ENCODE measurements around the gene INPP5K. TPM values are rescaled to one million over a fixed set of nuclear protein-coding genes. Genes with fewer than 3 reads are reported as not detected.

The INPP5K gene
- total and polyA plus RNA-seq, 2 experiments from 2014 or later = 18.1 to 24.6 TPM

DNA sequence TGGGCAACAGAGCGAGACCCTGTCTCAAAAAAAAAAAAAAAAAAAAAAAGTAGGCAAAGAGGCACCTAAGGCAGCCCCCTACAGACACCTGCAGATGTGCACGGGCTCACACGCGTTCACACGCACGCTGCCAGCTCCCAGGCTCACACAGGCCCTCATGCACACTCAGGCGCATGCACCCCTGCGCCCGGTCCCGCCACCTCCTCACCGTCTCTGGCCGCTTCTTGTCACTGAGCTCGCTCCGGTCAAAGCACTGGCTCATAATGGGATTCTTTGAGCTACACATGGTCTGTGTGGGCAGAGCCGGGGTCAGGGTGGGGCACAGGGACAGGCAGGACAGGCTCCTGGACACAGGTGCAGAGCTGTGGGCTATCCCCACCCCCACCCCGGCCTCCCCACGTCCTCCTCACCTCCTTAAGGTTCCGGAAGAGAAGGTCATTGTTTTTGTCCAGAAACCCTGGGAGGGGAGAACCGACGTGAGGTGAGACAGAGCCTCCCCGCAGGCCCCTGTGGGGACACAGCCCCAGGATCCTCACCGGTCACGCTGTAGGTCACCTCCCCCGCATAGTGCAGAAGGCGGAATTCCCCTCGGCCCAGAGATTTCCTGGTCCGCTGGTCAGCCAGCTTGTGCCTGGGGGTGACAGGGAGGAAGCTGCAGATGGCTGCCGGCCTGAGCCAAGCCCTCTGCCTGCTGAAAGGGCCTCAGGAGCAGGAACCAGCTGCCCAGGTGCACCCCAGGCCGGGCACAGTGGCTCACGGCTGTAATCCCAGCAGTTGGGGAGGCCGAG, 41.8 kb downstream of the INPP5K start:
- Histone ChIP-seq H3K27me3 (no peaks in the 10 kb centered on the region), H3K9me3 (ENCODE audit: low read depth) (no peaks in the 10 kb centered on the region), H3K36me3 (peaks cover 6% of the 10 kb centered on the region), H3K4me1 (ENCODE audit: low read depth) (no peaks in the 10 kb centered on the region), H3K27ac (no peak overlapping the region), H3K4me3 (no peak overlapping the region)
- TF ChIP-seq, protein P1, sequence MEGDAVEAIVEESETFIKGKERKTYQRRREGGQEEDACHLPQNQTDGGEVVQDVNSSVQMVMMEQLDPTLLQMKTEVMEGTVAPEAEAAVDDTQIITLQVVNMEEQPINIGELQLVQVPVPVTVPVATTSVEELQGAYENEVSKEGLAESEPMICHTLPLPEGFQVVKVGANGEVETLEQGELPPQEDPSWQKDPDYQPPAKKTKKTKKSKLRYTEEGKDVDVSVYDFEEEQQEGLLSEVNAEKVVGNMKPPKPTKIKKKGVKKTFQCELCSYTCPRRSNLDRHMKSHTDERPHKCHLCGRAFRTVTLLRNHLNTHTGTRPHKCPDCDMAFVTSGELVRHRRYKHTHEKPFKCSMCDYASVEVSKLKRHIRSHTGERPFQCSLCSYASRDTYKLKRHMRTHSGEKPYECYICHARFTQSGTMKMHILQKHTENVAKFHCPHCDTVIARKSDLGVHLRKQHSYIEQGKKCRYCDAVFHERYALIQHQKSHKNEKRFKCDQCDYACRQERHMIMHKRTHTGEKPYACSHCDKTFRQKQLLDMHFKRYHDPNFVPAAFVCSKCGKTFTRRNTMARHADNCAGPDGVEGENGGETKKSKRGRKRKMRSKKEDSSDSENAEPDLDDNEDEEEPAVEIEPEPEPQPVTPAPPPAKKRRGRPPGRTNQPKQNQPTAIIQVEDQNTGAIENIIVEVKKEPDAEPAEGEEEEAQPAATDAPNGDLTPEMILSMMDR (IDR thresholded peaks at IDR 0.05; ENCODE audit: low read depth, low read length) = no peak
- DNase-seq (ENCODE audit: low read depth in 1 of 2, low spot score in 1 of 2) = no peak

- H3K36me3 ChIP-seq = peaks cover 2% of the 10 kb centered on the region
- H3K4me3 ChIP-seq = no peak overlapping the region
- no peaks in the 10 kb centered on the region for H3K4me1 ChIP-seq (ENCODE audit: low read depth)
- H3K27me3 ChIP-seq = no peaks in the 10 kb centered on the region
- no peak for DNase-seq (ENCODE audit: low read depth in 1 of 2, low spot score in 1 of 2)
- H3K27ac ChIP-seq = no peak overlapping the region
- TF ChIP-seq, protein P1 (IDR thresholded peaks at IDR 0.05; ENCODE audit: low read depth, low read length) = no peak
- no peaks in the 10 kb centered on the region for H3K9me3 ChIP-seq (ENCODE audit: low read depth)
Observed at GRCh38 chr17:1473841-1474240, 42.6 kb downstream of the INPP5K start.

DNA sequence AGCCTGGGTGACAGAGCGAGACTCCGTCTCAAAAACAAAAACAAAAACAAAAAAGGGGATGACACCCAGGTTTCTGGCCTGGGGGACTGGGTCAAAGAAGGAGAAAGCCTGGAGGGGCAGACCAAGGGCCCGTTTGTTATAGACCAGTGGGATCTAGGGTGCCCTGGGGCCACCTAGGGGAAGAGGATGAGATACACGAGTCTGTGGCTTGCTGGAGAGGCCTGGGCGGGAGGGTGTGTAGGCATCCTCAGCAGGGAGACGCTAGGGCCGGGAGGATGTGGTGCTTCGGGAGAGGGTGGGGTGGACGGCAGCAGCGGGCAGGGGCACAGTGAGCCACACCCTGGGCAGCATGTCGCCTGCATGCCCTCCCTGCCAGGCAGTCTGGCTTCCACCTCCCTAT, 43.2 kb downstream of the INPP5K start:
- Histone ChIP-seq H3K9me3 (ENCODE audit: low read depth) (no peaks in the 10 kb centered on the region), H3K4me1 (ENCODE audit: low read depth) (no peaks in the 10 kb centered on the region), H3K36me3 (peaks cover 4% of the 10 kb centered on the region), H3K27ac (no peak overlapping the region), H3K27me3 (no peaks in the 10 kb centered on the region), H3K4me3 (no peak overlapping the region)
- no peak for DNase-seq (ENCODE audit: low read depth in 1 of 2, low spot score in 1 of 2)
- TF ChIP-seq, protein P1 (IDR thresholded peaks at IDR 0.05; ENCODE audit: low read depth, low read length) = no peak

DNA sequence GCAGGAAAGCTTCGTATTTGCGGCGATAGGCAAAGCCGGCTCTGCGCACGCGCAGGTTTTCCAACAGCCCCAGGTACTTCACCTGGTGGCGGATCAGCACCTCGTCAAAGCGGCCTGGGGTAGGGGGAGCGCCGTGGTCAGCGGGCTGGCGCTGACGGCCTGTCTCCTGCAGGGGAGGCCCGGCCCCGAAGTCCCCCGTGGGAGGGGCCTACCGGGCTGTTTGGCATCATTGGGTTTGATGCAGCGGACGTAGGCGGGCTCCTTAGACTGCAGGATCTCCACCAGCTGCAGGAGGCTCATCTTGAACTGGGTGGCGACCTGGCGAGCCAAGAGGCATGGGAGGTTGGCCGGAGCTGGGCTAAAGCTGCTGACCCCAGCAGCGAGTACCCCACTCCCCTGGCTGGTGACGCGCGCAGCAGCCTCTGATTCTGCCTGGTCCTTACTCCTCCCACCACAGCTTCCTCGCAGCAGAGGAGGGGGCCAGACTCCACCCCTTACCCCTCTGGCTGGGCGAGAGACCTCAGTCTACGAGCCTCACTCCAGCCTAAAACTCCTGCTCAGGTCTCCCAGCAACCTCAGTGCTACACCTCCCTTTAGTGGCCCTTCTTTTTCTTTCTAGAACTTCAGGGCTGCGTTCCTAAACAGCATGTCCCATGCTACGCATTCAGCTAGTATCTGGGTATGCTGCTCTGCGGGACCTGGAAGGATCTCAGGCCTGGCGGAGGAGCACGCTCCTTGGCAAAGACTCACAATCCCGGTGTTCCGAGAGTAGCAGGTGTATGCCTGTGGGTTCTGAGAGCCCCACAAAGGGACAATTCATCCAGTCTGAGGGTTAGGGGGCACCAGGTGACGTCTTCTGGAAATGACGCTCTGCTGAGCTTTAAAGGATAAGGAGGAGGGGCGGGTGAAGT, 44.2 kb downstream of the INPP5K start:
- H3K36me3 ChIP-seq = peaks cover 6% of the 10 kb centered on the region
- TF ChIP-seq, protein P1 (IDR thresholded peaks at IDR 0.05; ENCODE audit: low read depth, low read length) = no peak
- no peak for DNase-seq (ENCODE audit: low read depth in 1 of 2, low spot score in 1 of 2)

DNA sequence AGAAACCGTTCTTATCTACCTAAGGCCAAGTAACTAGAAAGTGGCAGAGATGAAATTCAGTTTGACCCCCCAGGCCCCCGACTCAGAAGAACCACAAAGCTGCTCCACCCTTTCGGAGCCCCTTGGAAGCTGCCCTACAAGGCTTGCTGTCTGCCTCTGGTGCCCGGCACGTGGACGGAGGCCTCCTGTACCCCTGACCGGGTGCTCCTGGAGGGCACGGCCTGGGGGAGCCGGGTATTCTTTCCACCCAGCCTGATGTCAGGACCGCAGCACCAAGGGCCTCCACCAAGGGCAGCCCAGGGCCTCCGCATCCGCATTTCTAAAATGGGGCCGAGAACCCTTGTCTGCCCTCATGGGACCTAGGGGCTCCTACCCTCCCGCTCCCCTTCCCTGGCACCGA, 44.9 kb downstream of the INPP5K start:
- Histone ChIP-seq H3K27me3 (no peaks in the 10 kb centered on the region), H3K4me1 (ENCODE audit: low read depth) (no peaks in the 10 kb centered on the region), H3K36me3 (peaks cover 6% of the 10 kb centered on the region), H3K27ac (no peak overlapping the region), H3K4me3 (no peak overlapping the region), H3K9me3 (ENCODE audit: low read depth) (no peaks in the 10 kb centered on the region)
- TF ChIP-seq, protein P1 (IDR thresholded peaks at IDR 0.05; ENCODE audit: low read depth, low read length) = no peak
- no peak for DNase-seq (ENCODE audit: low read depth in 1 of 2, low spot score in 1 of 2)

More for the DNA sequence above, 44.2 kb downstream of the INPP5K start:
- Histone ChIP-seq H3K27ac (no peak overlapping the region), H3K27me3 (no peaks in the 10 kb centered on the region), H3K4me1 (ENCODE audit: low read depth) (no peaks in the 10 kb centered on the region), H3K9me3 (ENCODE audit: low read depth) (no peaks in the 10 kb centered on the region), H3K4me3 (no peak overlapping the region)

Measured in cardiac muscle cell (in vitro differentiated cells and primary cell).